K562 (cell line): Measurements from ENCODE around the gene PRRC2B. TPM values are rescaled to one million over a fixed set of nuclear protein-coding genes. Genes with fewer than 3 reads are reported as not detected.

ENCODE experiments used
- CHD1 ChIP-seq: fragments of 200-600 bp; sonication (generic); IDR thresholded peaks from one replicate; pipeline ENCODE4 v1.6.1; 2012; ENCODE audit warnings: mild to moderate bottlenecking, moderate library complexity, low read length, inconsistent platforms
- CTCF ChIP-seq, 3 experiments: IDR thresholded peaks in 2 of 3; conservative IDR thresholded peaks in 1 of 3; 2 replicates each; pipeline ENCODE4 v1.5.1; 2011 to 2012; ENCODE audit warnings: low read length in 3 of 3, mild to moderate bottlenecking in 3 of 3, control low read depth in 2 of 3, improper control_type of control experiment in 1 of 3, inconsistent platforms in 1 of 3, low read depth in 1 of 3, mixed read lengths in 1 of 3, moderate library complexity in 1 of 3; ENCODE audit not compliant: insufficient read depth in 2 of 3
- EZH2 ChIP-seq: IDR thresholded peaks from 2 replicates; pipeline ENCODE4 v1.6.1; 2012; ENCODE audit warnings: low read depth, mild to moderate bottlenecking, inconsistent platforms, low read length, borderline replicate concordance
- HDGF ChIP-seq: fragments of 450-650 bp; IDR thresholded peaks from 2 replicates; pipeline ENCODE4 v1.6.1; 2016
- HSF4 ChIP-seq: fragments of 250-450 bp; sonication (Bioruptor Pico); IDR thresholded peaks from 2 replicates; pipeline ENCODE4 v2.1.2; 2022; ENCODE audit warnings: mild to moderate bottlenecking, moderate library complexity, borderline replicate concordance
- REST ChIP-seq, 2 experiments: fragments of 450-650 bp; formaldehyde crosslinking in 1 of 2; IDR thresholded peaks; 2 replicates each; pipeline versions ENCODE4 v1.4.0 to v1.6.1; 2014 to 2020; ENCODE audit warnings: mild to moderate bottlenecking in 2 of 2, borderline replicate concordance in 1 of 2, low read depth in 1 of 2
- ZNF134 ChIP-seq: fragments of 250-450 bp; sonication (Bioruptor Pico); conservative IDR thresholded peaks from 2 replicates; pipeline ENCODE4 v1.4.0; 2020
- ZNF780A ChIP-seq: fragments of 250-450 bp; sonication (Bioruptor Pico); IDR thresholded peaks from 2 replicates; pipeline ENCODE4 v1.5.0; 2021; ENCODE audit warnings: mild to moderate bottlenecking
- polyA plus RNA-seq, 8 experiments: library from polyadenylated mRNA; depleted of rRNA in 4 of 8; stranded (reverse) in 5 of 8; unstranded in 3 of 8; fragments of >200 nt; fragmentation: Nextera tagmentation in 2 of 8; fragmentation: Illumina TruSeq in 1 of 8; extraction: Ambion mirVana in 2 of 8; extraction: Trizol in 1 of 8; gene quantifications; 2 replicates each; pipeline versions ENCODE4 v1.2.1 to v1.2.3, GENCODE V29; 2011 to 2014; ENCODE audit warnings: inconsistent platforms in 1 of 8, missing spikeins in 1 of 8
- total RNA-seq, 7 experiments: library from RNA; depleted of rRNA in 6 of 7; stranded (reverse); fragments of >200 nt in 6 of 7; fragmentation: Illumina TruSeq in 2 of 7; extraction: Trizol in 2 of 7; gene quantifications; 2 replicates each; pipeline versions ENCODE4 v1.2.1 to v1.2.3, GENCODE V29; 2011 to 2021; ENCODE audit warnings: low replicate concordance in 1 of 7

Gene PRRC2B
- total and polyA plus RNA-seq, 9 of the 15 experiments (the other 6 are each of a cell fraction or from before 2014, with no cell fraction given) = 0.34 to 125 (median 30.9) TPM

- TF ChIP-seq REST (IDR thresholded peaks at IDR 0.05; ENCODE audit: borderline replicate concordance) (peak; percentile 23; the same call in 1 of the 2 replicates), REST (CRISPR knock-in tag; IDR thresholded peaks at IDR 0.05; ENCODE audit: low read depth) (no peak), ZNF134 (CRISPR knock-in tag) (no peak), CTCF (IDR thresholded peaks at IDR 0.05 in 2 of 3, conservative IDR thresholded peaks at IDR 0.05 in 1 of 3; ENCODE audit: insufficient read depth in 2 of 3, low read depth in 1 of 3, low read length in 3 of 3) (peak; percentile 47 to 53 (median 50); a peak in 5 of 6 replicates), HSF4 (CRISPR knock-in tag) (no peak), EZH2 (no peak), ZNF780A (CRISPR knock-in tag) (no peak), HDGF (no peak), CHD1 (no peak)
- TF ChIP-seq, all 486 proteins: peak for 9
Measured at GRCh38 chr9:131475956-131476776, 82.3 kb downstream of the PRRC2B start (continued).
